GM18519 (cell line): ENCODE results near the gene TMEM219.
"Not testable (repeated sequence)": the region's sequence is repeated elsewhere in the genome, so short reads cannot be mapped to it uniquely, and the experiment has no call there.

Source experiments
- ATAC-seq: cut with Tn5 transposase; IDR thresholded peaks from one replicate; pipeline ENCODE4 v1.9.1; 2021; ENCODE audit warnings: mild to moderate bottlenecking, moderate library complexity; ENCODE audit not compliant: unreplicated experiment, low FRiP score

Gene TMEM219

DNA sequence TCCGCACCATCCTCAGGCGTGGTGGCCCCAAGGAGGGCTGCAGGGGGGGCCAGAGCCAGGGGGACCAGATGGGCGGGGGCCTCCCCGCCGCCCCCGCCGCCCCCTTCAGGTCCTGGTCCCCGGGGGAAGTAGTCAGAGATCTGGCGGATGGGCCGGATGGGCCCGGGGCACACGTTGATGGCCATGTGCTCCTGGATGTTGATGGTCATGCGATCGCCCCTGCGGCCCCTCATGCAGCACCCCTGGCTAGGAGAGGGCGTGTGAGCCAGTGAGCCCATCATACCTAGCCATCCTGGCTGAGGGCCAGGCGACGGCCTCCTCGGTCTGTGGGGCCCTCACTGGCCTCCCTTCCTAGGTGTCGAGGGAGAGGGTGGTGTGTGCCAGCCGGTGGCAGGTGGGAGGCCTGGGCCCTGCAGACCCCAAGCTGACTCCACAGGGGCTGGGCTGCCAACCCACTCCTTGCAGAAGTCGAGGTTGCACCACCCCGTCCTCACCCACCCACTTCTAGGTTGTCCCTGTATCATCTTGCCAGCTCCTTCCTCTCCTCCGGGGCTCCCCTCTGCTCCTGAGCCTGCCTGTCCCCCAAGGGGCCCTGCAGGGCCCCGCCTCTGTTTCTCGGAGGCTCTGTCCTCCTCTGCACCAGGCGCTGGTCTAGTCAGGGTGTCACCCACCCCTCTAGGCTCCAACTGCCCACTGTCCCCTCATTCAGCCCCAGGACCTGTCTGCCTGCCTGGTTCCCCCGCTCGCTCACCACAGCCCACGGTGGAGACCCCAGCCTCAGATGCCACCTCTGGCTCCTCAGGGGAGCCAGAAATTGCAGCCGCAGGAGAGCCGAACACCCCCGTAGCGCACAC lies 48.3 kb downstream of the TMEM219 start:
- no peak for ATAC-seq

DNA sequence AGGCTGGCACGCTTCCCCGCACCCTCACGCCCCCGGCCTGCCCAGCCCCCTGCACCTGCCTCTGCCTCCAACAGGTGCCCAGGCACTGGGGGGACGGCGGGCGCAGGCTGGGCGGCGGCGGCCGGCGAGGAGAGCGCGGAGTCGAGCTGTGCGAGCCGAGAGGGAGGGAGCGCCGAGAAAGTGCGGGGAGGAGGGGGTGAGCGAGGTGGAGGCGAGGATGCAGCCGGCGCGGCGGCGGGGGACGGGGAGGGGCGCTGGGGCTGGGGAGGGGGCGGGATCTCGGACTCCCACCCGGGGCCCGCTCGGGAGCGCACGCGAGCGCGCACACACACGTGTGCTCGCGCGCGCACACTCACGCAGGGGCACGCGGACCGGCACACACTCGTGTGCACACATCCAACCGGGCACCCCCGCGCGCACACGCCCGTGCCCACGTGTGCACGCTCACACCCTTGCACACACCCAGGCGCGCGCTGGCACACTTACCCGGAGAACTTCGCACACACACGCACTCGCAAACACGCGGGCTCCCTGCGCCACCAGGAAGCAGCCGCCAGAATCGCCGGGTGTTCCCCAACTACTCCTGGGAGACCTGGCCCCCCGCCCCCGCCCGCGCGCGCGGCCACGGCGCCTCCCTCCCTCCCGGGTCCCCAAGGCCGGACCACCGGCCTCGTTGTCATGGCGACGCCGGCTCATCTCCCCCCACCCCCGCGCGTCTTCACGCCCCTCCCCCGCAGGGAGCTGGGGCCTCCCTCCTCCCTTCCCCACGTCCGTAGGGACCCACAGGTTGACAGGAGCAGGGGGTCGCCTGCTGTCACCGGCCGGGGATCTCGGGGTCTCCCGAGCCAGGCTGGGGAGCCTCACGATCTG lies 49.2 kb downstream of the TMEM219 start, which contains the start of gene DOC2A:
TSS of gene DOC2A (minus strand) at position 184 of the 870 bp plus-strand sequence. CDS start 805 bp downstream, outside the sequence.
- ATAC-seq = no peak

- ATAC-seq = no peak
Observed at GRCh38 chr16:30011714-30012504, 50.0 kb downstream of the TMEM219 start.

- not testable (repeated sequence) for ATAC-seq
Observed at GRCh38 chr16:30012598-30012997, 50.7 kb downstream of the TMEM219 start.

DNA sequence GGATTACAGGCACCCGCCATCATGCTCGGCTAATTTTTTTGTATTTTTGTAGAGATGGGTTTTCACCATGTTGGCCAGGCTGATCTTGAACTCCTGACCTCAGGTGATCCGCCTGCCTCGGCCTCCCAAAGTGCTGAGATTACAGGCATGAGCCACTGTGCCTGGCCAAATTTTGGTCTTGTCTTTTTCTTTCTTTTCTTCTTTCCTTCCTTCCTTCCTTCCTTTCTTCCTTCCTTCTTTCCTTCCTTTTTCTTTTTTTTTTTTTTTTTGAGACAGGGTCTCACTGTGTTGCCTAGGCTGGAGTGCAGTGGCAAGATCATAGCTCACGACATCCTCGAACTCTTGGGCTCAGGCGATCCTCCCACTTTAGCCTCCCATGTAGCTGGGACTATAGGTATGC lies 53.6 kb downstream of the TMEM219 start:
- not testable (repeated sequence) for ATAC-seq

- no peak for ATAC-seq
Observed at GRCh38 chr16:30016555-30017276, 54.8 kb downstream of the TMEM219 start.

DNA sequence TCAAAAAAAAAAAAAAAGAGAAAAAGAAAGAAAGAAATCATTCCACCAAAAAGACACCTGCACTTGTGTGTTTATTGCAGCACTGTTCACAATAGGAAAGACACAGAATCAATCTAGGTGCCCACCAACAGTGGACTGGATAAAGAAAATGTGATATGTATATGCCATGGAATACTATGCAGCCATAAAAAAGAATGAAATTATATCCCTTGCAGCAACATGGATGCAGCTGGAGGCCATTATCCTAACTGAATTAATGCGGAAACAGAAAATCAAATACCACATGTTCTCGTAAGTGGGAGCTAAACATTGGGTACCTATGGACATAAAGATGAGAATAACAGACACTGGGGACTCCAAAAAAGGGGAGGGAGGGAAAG lies 55.4 kb downstream of the TMEM219 start:
- ATAC-seq = no peak

DNA sequence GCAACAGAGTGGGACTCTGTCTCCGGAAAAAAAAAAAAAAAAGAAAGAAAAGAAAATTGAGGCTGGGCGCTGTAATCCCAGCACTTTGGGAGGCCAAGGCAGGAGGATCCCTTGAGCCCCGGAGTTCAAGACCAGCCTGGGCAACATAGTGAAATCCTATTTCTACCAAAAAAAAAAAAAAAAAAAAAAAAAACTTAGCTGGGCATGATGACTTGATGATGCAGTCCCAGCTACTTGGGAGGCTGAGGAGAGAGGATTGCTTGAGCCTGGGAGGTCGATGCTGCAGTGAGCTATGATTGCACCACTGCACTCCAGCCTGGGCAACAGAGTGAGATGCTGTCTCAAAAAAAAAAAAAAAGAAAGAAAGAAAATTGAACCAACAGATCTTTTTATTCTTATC lies 56.1 kb downstream of the TMEM219 start:
- not testable (repeated sequence) for ATAC-seq

DNA sequence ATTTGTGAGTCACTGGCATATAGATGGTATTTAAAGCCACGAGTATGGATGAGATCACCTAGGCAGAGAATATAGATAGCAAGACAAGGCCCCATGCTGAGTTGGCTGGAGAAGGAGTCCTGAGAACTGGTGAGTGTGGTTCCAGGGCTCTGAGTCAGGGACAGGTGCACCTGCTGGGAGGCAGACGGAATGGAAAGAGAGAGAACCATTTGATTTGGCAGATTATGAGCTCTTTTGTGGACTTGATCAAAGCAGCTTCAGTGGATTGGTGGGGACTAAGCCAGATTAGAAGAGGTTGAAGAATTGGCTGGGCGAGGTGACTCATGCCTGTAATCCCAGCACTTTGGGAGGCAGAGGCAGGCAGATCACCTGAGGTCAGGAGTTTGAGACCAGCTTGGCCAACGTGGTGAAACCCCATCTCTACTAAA lies 56.9 kb downstream of the TMEM219 start:
- ATAC-seq = no peak
